GM12878 (cell line): ENCODE measurements around the gene INO80D. TPM values are rescaled to one million over a fixed set of nuclear protein-coding genes. Genes with fewer than 3 reads are reported as not detected.
"Not testable (repeated sequence)": the region's sequence is repeated elsewhere in the genome, so short reads cannot be mapped to it uniquely, and the experiment has no call there.

Experiments used
- ATAC-seq: fragments of 200-7000 bp; cut with Tn5 transposase; 3 replicates; pipeline ENCODE4 v1.9.1; 2020; ENCODE audit warnings: mild to moderate bottlenecking, moderate library complexity
- BruUV-seq: library from RNA; stranded (reverse); fragments of 400-500 nt; replicated peaks from 2 replicates; lab custom pipeline; 2021; lab: Mats Ljungman, UMichigan
- CTCF ChIA-PET: fragments of 300-600 bp; sonication (Branson Sonifier 250); formaldehyde crosslinking; extraction: SDS; loops from one replicate; lab custom pipeline; 2021; ENCODE audit warnings: inconsistent platforms; lab: Yijun Ruan, JAX
- POLR2A ChIA-PET: fragments of 350-600 bp; formaldehyde crosslinking; extraction: SDS; loops from one replicate; lab custom pipeline; 2021; ENCODE audit warnings: inconsistent platforms; lab: Charles Lee
- RAD21 ChIA-PET: fragments of 300-600 bp; sonication (Branson Sonifier 250); formaldehyde crosslinking; loops from one replicate; lab custom pipeline; 2023; ENCODE audit warnings: antibody characterized with exemption; ENCODE audit not compliant: unreplicated experiment; lab: Charles Lee
- SMC1A ChIA-PET: fragments of 300-600 bp; sonication (Branson Sonifier 250); formaldehyde crosslinking; loops from one replicate; lab custom pipeline; 2023; ENCODE audit not compliant: unreplicated experiment, uncharacterized antibody; lab: Charles Lee
- DNase-seq: peaks from one replicate; pipeline ENCODE4 v3.0.0-alpha.2; 2011; ENCODE audit warnings: low read depth, low spot score
- FAIRE-seq: peaks from 3 replicates; lab custom pipeline; 2011; peaks lifted over from hg19 to GRCh38; lab: Jason Lieb, UNC
- H2AFZ ChIP-seq: 2 replicates; pipeline ENCODE4 v1.6.0; 2011; ENCODE audit warnings: low read depth, low read length, control low read depth; ENCODE audit not compliant: control insufficient read depth
- H3K27ac ChIP-seq: 2 replicates; pipeline ENCODE4 v1.5.1; 2011; ENCODE audit warnings: control low read depth; ENCODE audit not compliant: control insufficient read depth, insufficient read depth
- H3K27me3 ChIP-seq, 2 experiments: replicated peaks in 1 of 2; 2 replicates each; pipeline versions ENCODE4 v1.6.0 to v1.6.1; 2011; ENCODE audit warnings: low read length in 1 of 2; ENCODE audit not compliant: control insufficient read depth in 2 of 2, insufficient read depth in 2 of 2
- H3K36me3 ChIP-seq, 2 experiments: 2 replicates each; pipeline ENCODE4 v1.5.1; 2011; ENCODE audit warnings: low read length in 1 of 2; ENCODE audit not compliant: control insufficient read depth in 2 of 2, insufficient read depth in 2 of 2
- H3K4me1 ChIP-seq: 2 replicates; pipeline ENCODE4 v1.6.1; 2011; ENCODE audit warnings: mild to moderate bottlenecking, low read length, moderate library complexity, mixed read lengths; ENCODE audit not compliant: control insufficient read depth, insufficient read depth
- H3K4me2 ChIP-seq: 2 replicates; pipeline ENCODE4 v1.6.0; 2011; ENCODE audit warnings: control low read depth; ENCODE audit not compliant: control insufficient read depth, insufficient read depth
- H3K4me3 ChIP-seq: fragments of 200-600 bp; sonication (generic); 2 replicates; pipeline ENCODE4 v1.5.1; 2016
- H3K79me2 ChIP-seq: 2 replicates; pipeline ENCODE4 v1.6.0; 2011; ENCODE audit warnings: low read length; ENCODE audit not compliant: control insufficient read depth, insufficient read depth
- H3K9ac ChIP-seq: 2 replicates; pipeline ENCODE4 v1.8.0; 2011; ENCODE audit warnings: low read length, control low read depth, mixed read lengths; ENCODE audit not compliant: control insufficient read depth, insufficient read depth
- H3K9me3 ChIP-seq: replicated peaks from 3 replicates; pipeline ENCODE4 v1.5.1; 2011; ENCODE audit warnings: mild to moderate bottlenecking, low read length; ENCODE audit not compliant: control insufficient read depth, insufficient read depth
- H4K20me1 ChIP-seq: 2 replicates; pipeline ENCODE4 v1.6.0; 2011; ENCODE audit not compliant: control insufficient read depth, insufficient read depth
- BCL3 ChIP-seq: IDR thresholded peaks from 2 replicates; pipeline ENCODE4 v1.6.1; 2011; ENCODE audit warnings: borderline replicate concordance, low read depth, mild to moderate bottlenecking, moderate library complexity, low read length; ENCODE audit not compliant: insufficient read depth, poor library complexity, severe bottlenecking
- RAD21 ChIP-seq: IDR thresholded peaks from 2 replicates; pipeline ENCODE4 v1.6.1; 2011; ENCODE audit warnings: mild to moderate bottlenecking, low read depth, low read length, moderate library complexity; ENCODE audit not compliant: insufficient read depth
- RELA ChIP-seq: fragments of 450-650 bp; IDR thresholded peaks from 2 replicates; pipeline ENCODE4 v1.8.0; 2014; ENCODE audit warnings: borderline replicate concordance; ENCODE audit not compliant: partially characterized antibody
- SKIL ChIP-seq: fragments of 450-650 bp; IDR thresholded peaks from 2 replicates; pipeline ENCODE4 v1.6.1; 2017; ENCODE audit warnings: mild to moderate bottlenecking, low read depth, inconsistent platforms; ENCODE audit not compliant: poor library complexity, severe bottlenecking
- WGBS: methylation state at CpG from one replicate; pipeline ENCODE4 v1.1.6; 2016; ENCODE audit warnings: low lambda C conversion rate; ENCODE audit not compliant: insufficient replicate concordance, insufficient coverage; ENCODE audit errors: missing lambda C conversion rate; 5-methylcytosine and 5-hydroxymethylcytosine counted together
- in situ Hi-C: fragments of 300-500 bp; cut with MboI; formaldehyde crosslinking; loops from 9 replicates; pipeline ENCODE4 v1.14.3; 2018; ENCODE audit warnings: mixed read lengths
- intact Hi-C: fragments of 100-400 bp; cut with micrococcal nuclease; formaldehyde crosslinking; loops from one replicate; pipeline ENCODE4 v1.14.2; 2022; ENCODE audit not compliant: unreplicated experiment
- polyA plus RNA-seq, 11 experiments: library from polyadenylated mRNA; depleted of rRNA in 4 of 11; unstranded in 6 of 11; stranded (reverse) in 5 of 11; fragments of >200 nt; fragmentation: Nextera tagmentation in 4 of 11; fragmentation: Illumina TruSeq in 1 of 11; extraction: Ambion mirVana in 4 of 11; extraction: Trizol in 1 of 11; gene quantifications; 1 replicate in 1 of 11; 2 replicates in 10 of 11; pipeline versions ENCODE4 v1.2.1 to v1.2.3, GENCODE V29; 2011 to 2016; ENCODE audit warnings: inconsistent platforms in 2 of 11, missing spikeins in 2 of 11, low read depth in 1 of 11
- total RNA-seq, 4 experiments: library from RNA; depleted of rRNA in 3 of 4; stranded (reverse); fragments of >200 nt in 3 of 4; fragmentation: Illumina TruSeq in 1 of 4; extraction: Trizol in 1 of 4; gene quantifications; 2 replicates each; pipeline versions ENCODE4 v1.2.1 to v1.2.3, GENCODE V29; 2013 to 2021

The INO80D gene
- total and polyA plus RNA-seq, 10 of the 15 experiments (the other 5 are each of a cell fraction or from before 2014, with no cell fraction given), result 0.73 to 16.3 (median 4.7) TPM

- no peak overlapping the region for H2AFZ ChIP-seq
- no peaks in the 10 kb centered on the region for H4K20me1 ChIP-seq
- H3K79me2 ChIP-seq, result no peaks in the 10 kb centered on the region
- peaks cover 4% of the 10 kb centered on the region; the same call in 1 of the 2 replicates for H3K4me1 ChIP-seq
- in situ Hi-C loops, result no loop called here
- ChIA-PET CTCF (interaction anchor here (1.7 kb wide), 1 partner anchor 8 kb away, joined by 6 read pairs; no protein-coding TSS in a partner anchor), RAD21 (no interaction called here), SMC1A (interaction anchor here (1.2 kb wide), 1 partner anchor 15 kb away, joined by 3 read pairs; no protein-coding TSS in a partner anchor), POLR2A (no interaction called here)
- no TSS peak for BruUV-seq
- no peak overlapping the region for H3K27ac ChIP-seq
- H3K36me3 ChIP-seq, result no peaks in the 10 kb centered on the region
- intact Hi-C loops, result no loop called here
- H3K4me3 ChIP-seq, result no peak overlapping the region
- H3K27me3 ChIP-seq, result no peaks in the 10 kb centered on the region
- no peak overlapping the region for H3K9ac ChIP-seq
- DNase-seq, result no peak
- no peaks in the 10 kb centered on the region for H3K9me3 ChIP-seq
- TF ChIP-seq RAD21 (no peak), RELA (no peak), BCL3 (no peak), SKIL (no peak)
- 98% methylated on average over 11 of the region's 11 CpGs for WGBS
- no peak for FAIRE-seq
- no peak for ATAC-seq
- H3K4me2 ChIP-seq, result no peak overlapping the region
Measured at GRCh38 chr2:205989271-205990071, 96.5 kb downstream of the INO80D start.

- H3K4me2 ChIP-seq, FAIRE-seq, RAD21 ChIA-PET: not testable (repeated sequence)
Measured at GRCh38 chr2:205988681-205989080, 97.3 kb downstream of the INO80D start.

More at GRCh38 chr2:205988681-205989080, 97.3 kb downstream of the INO80D start:
- ChIA-PET SMC1A (interaction anchor here (1.2 to 1.3 kb wide), 2 partner anchors 9 to 14 kb away, joined by 3 to 4 read pairs; no protein-coding TSS in a partner anchor), CTCF (interaction anchor here (0.7 to 1.7 kb wide), 2 partner anchors 9 to 165 kb away, joined by 3 to 6 read pairs; no protein-coding TSS in a partner anchor)
- in situ Hi-C loops, H3K4me1 ChIP-seq, H3K4me3 ChIP-seq, POLR2A ChIA-PET, H3K79me2 ChIP-seq, H2AFZ ChIP-seq, H3K9me3 ChIP-seq, H3K27ac ChIP-seq, DNase-seq, H3K9ac ChIP-seq, H4K20me1 ChIP-seq, BruUV-seq, H3K27me3 ChIP-seq, intact Hi-C loops, ATAC-seq, H3K36me3 ChIP-seq: not testable (repeated sequence)
- 100% methylated on average over 1 of the region's 1 CpG for WGBS
